HG03175 (cell line): ENCODE results near the gene ANKRD34C.
A peak's percentile ranks its signal among the peaks of the same experiment; 100 is the strongest.

ENCODE experiments used
- ATAC-seq: cut with Tn5 transposase; IDR thresholded peaks from one replicate; pipeline ENCODE4 v1.9.1; 2021; ENCODE audit warnings: mild to moderate bottlenecking, moderate library complexity; ENCODE audit not compliant: unreplicated experiment

Gene ANKRD34C

GRCh38 chr15:79282371-79283251 is at the start of gene ANKRD34C:
ANKRD34C (plus strand) TSS chr15:79282722; CDS start chr15:79293285, 10,563 bp downstream.
- ATAC-seq = no peak

- no peak for ATAC-seq
Measured at GRCh38 chr15:79233236-79233635, 49.3 kb upstream of the ANKRD34C start.

DNA sequence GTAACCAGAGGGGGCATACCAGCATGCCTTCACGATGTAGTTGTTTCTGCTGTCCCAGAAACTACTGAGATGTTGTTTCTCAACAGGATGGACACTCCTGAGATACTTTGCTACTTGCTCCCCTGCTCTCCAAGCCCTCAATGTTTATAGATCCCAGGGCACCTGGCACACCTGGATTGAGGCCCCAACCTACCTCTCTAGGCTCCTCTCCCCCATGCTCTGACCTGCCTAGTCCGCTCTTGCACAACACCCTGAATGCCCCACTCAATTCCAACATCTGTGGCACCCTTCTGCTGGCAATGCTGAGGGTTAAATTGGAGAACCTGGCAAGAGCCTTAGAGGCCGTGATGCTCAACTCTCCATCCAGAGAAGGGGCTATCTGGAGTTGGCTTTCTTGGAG is 42.5 kb upstream of the ANKRD34C start:
- no peak for ATAC-seq

DNA sequence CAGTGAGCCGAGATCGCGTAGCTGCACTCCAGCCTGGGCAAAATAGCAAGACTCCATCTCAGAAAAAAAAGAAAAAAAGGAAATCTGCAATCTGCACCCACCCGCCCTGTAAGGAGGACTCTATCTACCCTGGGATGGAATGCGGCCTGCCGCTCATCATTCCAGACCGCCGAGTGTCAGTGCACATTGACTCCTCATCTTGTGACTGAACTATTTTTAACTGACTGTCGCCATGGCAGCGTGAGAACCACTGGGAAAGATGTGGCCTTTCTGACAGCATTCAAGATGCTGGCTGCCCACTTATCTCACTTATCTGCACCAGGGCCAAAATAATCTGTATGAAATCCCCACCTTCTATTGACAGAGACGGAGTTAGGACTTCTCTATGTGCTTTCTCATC is 38.8 kb upstream of the ANKRD34C start:
- ATAC-seq = no peak

GRCh38 chr15:79244876-79245275 is 37.6 kb upstream of the ANKRD34C start:
- no peak for ATAC-seq

- ATAC-seq = no peak
Measured at GRCh38 chr15:79248183-79248582, 34.3 kb upstream of the ANKRD34C start.

DNA sequence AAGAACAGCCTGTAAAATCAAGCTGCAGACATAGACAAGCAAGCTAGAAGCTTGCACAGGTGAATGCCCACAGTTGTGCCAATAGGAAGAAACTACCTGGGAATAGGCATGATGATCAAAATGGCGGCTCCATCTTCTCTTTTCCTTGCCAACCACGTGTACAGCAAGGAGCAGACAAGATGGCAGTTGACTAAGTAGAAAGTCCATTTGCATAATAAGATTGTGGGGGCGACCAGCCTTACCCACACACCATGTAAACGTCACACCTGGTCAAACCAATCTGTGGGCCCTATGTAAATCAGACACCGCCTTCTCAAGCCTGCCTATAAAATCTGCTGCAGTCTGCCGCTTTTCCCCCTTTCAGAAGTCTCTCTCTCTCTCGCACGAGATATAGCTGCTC is 25.1 kb upstream of the ANKRD34C start:
- no peak for ATAC-seq

GRCh38 chr15:79261836-79262235 is 20.7 kb upstream of the ANKRD34C start:
- no peak for ATAC-seq

GRCh38 chr15:79265167-79265566 is 17.4 kb upstream of the ANKRD34C start:
- ATAC-seq = no peak

- no peak for ATAC-seq
Measured at GRCh38 chr15:79265987-79266579, 16.4 kb upstream of the ANKRD34C start.

GRCh38 chr15:79283252-79284048 is 928 bp downstream of the ANKRD34C start:
- ATAC-seq = no peak

DNA sequence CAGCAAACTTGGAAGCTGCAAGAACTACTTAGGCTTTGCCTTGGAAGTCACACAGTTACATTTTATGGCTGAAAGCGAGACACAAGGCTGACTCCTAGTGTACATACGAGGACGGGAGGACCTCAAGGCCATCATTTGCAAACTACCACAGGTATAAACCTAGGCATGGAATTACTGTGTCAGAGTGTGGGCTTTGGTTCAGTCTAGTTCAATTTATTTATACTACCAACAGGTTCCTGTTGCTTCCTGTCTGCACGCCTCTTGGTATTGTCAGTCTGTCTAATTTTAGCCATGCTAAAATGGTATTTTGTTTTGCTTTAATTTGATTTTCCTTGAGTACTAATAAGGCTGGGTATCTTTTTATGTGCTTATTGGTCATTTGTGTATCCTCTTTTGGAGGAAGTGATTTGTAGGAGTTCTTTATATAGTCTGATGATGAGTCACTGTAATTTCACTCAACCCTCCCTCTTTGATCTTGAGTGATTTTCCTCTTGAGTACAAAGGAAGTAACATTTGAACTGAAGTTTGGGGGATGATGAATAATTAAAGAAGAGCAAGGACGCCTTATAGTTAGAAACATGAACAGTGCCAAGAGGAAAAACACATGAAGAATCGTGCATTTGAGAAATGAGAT is 8.2 kb downstream of the ANKRD34C start:
- ATAC-seq = no peak

- no peak for ATAC-seq
Measured at GRCh38 chr15:79292011-79292410, 9.5 kb downstream of the ANKRD34C start.

- ATAC-seq = no peak
Measured at GRCh38 chr15:79294075-79294474, 11.6 kb downstream of the ANKRD34C start.

DNA sequence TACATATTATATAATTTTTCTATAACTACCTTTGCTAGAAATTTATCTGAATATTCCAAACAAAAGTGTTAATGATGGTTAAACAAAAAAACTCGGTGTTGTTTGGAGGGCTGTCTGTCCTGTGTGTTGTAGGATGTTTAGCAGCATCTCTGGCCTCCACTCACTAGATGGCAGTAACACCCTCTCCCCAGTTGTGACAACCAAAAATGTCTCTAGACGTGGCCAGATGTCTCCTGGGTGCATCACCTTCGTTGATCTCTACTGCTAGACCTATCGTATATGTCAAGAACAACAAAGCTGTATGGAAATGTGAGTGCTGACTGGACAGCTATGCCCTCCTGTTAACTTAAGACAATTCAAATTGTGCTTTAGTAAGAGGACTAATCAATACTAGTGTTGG is 14.1 kb downstream of the ANKRD34C start:
- no peak for ATAC-seq

DNA sequence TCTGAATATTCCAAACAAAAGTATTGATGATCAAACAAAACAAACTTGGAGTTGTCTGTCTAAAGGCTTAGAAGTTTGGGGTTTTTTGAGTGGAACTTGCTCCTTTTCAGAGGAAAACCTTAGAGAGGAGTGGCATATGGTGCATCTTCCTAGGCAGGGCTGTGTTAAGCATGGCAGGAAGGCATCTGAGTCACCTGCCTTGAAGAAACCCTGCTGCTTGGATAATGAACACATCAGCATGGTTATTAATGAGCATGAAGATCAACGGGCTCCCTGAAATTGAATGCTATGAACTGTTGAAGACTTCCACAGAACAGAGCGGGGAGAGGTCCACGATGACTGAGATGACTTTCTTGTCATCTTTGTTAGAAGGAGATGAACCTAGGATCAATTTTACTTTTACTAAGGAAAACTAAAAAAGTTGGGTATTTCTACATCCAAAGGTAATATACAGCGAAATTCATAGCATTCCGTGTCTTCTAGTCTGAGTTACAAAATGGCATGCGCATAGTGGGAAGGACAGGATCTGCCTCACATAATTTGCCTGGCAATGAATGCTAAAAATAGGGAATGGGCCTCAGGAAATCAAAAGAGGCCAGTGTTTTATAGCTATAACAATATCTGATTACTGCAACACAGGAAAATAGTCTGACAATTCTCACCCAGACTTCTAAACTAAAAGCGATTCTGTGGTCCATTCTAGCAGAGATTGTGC is 16.8 kb downstream of the ANKRD34C start:
- no peak for ATAC-seq

GRCh38 chr15:79299841-79300235 is 17.3 kb downstream of the ANKRD34C start:
- no peak for ATAC-seq

GRCh38 chr15:79307251-79307650 is 24.7 kb downstream of the ANKRD34C start:
- no peak for ATAC-seq

DNA sequence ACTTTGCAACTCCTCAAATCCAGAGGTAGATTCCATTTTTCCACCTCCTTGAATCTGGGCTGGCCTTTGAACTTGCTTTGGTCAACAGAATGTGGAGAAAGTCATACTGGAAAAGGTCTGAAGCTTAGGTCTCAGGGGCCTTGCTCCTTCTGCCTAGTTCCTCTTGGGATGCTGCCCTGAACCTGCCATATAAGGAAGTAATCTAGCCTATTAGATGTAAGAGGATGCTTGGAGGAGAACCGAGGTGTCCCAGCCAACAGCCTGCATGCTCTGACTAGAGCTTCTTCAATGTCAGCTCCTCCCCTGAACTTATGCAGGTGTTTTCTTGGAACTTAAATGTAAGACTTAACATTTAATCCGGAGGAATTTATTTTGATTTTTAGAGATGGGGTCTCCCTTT is 26.4 kb downstream of the ANKRD34C start:
- ATAC-seq = no peak

DNA sequence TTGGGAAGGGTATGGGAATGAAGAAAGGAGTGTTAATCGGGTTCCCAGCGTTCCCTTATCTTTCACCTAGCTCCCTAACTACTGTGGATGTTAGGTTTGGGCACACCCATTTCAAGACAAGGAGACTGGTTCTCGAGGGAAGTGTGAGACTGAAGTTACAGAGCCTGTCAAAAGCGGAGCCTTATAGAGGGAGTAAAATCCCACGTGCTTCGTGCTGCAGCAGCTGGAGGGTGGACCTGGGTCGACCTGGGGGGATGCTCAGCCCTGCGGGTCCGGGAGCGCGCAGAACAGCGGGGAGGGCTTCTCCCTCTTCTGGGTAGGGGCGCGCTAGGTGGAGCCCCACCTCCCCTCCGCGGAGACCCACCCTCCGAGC is 28.1 kb downstream of the ANKRD34C start:
- ATAC-seq = peak; percentile 31
